Breast epithelium (tissue), 4 donors: ENCODE data around the gene HSFX2. TPM values are rescaled to one million over a fixed set of nuclear protein-coding genes. Genes with fewer than 3 reads are reported as not detected.
"Not testable (repeated sequence)": the region's sequence is repeated elsewhere in the genome, so short reads cannot be mapped to it uniquely, and the experiment has no call there.

Experiments
- DNase-seq, 2 donors: peaks; one replicate each; pipeline ENCODE4 v3.0.0-alpha.2; 2019; ENCODE audit warnings: low spot score in 2 of 2
- H3K27ac ChIP-seq, 2 donors: fragments of 200-600 bp; sonication (generic) in 1 of 2; one replicate each; pipeline ENCODE4 v1.5.1; 2016 to 2019; ENCODE audit warnings: mild to moderate bottlenecking in 1 of 2
- H3K27me3 ChIP-seq, 2 donors: fragments of 200-600 bp; sonication (generic) in 1 of 2; one replicate each; pipeline versions ENCODE4 v1.5.1 to v1.6.0; 2017 to 2019; ENCODE audit warnings: control low read depth in 1 of 2, mild to moderate bottlenecking in 1 of 2
- H3K36me3 ChIP-seq: fragments of 200-600 bp; one replicate; pipeline ENCODE4 v1.5.1; 2019
- H3K4me1 ChIP-seq, 2 donors: fragments of 200-600 bp; sonication (generic); one replicate each; pipeline ENCODE4 v1.5.1; 2016 to 2019; ENCODE audit warnings: control low read depth in 1 of 2
- H3K4me3 ChIP-seq, 3 donors: fragments of 200-600 bp; sonication (generic); 1 replicate in 2 of 3; 2 replicates in 1 of 3; pipeline ENCODE4 v1.5.1; 2016 to 2019; ENCODE audit warnings: mild to moderate bottlenecking in 3 of 3, moderate library complexity in 2 of 3
- H3K9me3 ChIP-seq, 2 donors: fragments of 200-600 bp; sonication (generic) in 1 of 2; one replicate each; pipeline ENCODE4 v1.5.1; 2016 to 2019; ENCODE audit warnings: control low read depth in 1 of 2
- CTCF ChIP-seq, 3 donors: fragments of 450-650 bp; IDR thresholded peaks; one replicate each; pipeline ENCODE4 v1.5.1; 2016 to 2017; ENCODE audit warnings: antibody characterized with exemption in 3 of 3, mild to moderate bottlenecking in 3 of 3, moderate library complexity in 3 of 3
- POLR2A ChIP-seq: fragments of 450-650 bp; IDR thresholded peaks from one replicate; pipeline ENCODE4 v1.6.1; 2016; ENCODE audit warnings: antibody characterized with exemption, mild to moderate bottlenecking, moderate library complexity
- POLR2AphosphoS5 ChIP-seq, 3 donors: sonication (generic); formaldehyde crosslinking; IDR thresholded peaks; one replicate each; pipeline ENCODE4 v1.6.1; 2017; ENCODE audit warnings: antibody characterized with exemption in 3 of 3
- intact Hi-C: fragments of 100-400 bp; cut with DNase I; formaldehyde crosslinking; loops from one replicate; pipeline ENCODE4 v1.15.1; 2023; ENCODE audit warnings: low total_unique reads
- total RNA-seq, 3 donors: library from RNA; depleted of rRNA; stranded (reverse); fragments of >200 nt; gene quantifications; one replicate each; pipeline ENCODE4 v1.1.0, GENCODE V29; 2016

Gene HSFX2
- under 1 TPM in 1 of 3 donors, not detected in 2; 0.98 TPM for total RNA-seq

- H3K9me3 ChIP-seq, DNase-seq, intact Hi-C loops, H3K36me3 ChIP-seq, H3K4me1 ChIP-seq, H3K27me3 ChIP-seq, H3K27ac ChIP-seq, H3K4me3 ChIP-seq: not testable (repeated sequence)
These were observed at the start of gene HSFX2 for GRCh38 chrX:149595214-149595613. HSFX2 (minus strand) TSS chrX:149595314; CDS start chrX:149594700, 614 bp downstream.

GRCh38 chrX:149643496-149643895 lies 48.4 kb upstream of the HSFX2 start:
- DNase-seq: no peak
- H3K9me3 ChIP-seq: no peaks in the 10 kb centered on the region
- H3K27ac ChIP-seq: no peak overlapping the region
- intact Hi-C loops: no loop called here
- H3K27me3 ChIP-seq: peaks cover 0 to 16% of the 10 kb centered on the region in 2 donors
- no peak overlapping the region for H3K4me3 ChIP-seq
- no peaks in the 10 kb centered on the region for H3K4me1 ChIP-seq
- TF ChIP-seq POLR2AphosphoS5 (IDR thresholded peaks at IDR 0.05): no peak
- TF ChIP-seq CTCF (IDR thresholded peaks at IDR 0.05): no peak
- no peak for TF ChIP-seq POLR2A
- no peaks in the 10 kb centered on the region for H3K36me3 ChIP-seq

DNA sequence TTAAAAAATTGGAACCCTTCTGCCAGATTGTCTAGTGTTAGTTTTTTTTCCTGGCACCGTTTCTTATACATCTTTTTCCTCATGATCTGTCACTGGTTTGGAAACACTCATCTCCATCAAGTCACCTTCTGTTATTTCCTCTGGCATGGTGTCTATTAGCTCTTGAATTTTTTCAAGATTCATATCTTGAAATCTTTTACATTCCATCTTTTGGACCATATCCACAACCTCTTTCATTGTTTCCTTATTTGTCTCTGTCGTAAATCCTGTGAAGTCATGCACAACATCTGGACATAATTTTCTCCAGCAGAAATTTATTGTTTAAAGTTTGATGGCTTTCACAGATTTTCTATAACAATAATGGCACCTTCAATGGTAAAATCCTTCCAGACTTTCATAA lies 46.7 kb upstream of the HSFX2 start:
- Histone ChIP-seq H3K9me3 (peaks cover 0 to 1% of the 10 kb centered on the region in 2 donors), H3K4me1 (no peaks in the 10 kb centered on the region), H3K36me3 (no peaks in the 10 kb centered on the region), H3K4me3 (no peak overlapping the region), H3K27ac (no peak overlapping the region), H3K27me3 (peaks cover 0 to 15% of the 10 kb centered on the region in 2 donors)
- no peak for DNase-seq
- intact Hi-C loops: no loop called here
- TF ChIP-seq CTCF (IDR thresholded peaks at IDR 0.05) (no peak), POLR2A (no peak), POLR2AphosphoS5 (IDR thresholded peaks at IDR 0.05) (no peak)

DNA sequence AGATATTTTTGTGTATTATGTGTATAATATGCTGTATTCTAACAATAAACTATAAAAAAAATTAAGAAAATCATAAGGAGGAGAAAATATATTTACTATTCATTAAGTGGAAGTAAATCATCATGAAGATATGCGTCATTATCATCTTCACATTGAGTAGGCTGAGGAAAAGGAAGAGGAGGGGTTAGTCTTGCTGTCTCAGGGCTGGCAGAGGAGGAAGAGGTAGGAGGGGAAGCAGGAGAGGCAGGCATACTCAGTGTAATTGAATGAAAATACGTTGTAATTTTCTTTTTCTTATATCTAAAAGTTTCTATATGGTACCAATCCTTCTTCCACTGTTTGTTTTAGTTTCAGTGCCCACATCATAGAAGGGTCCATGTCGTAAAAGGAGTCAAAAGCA lies 46.3 kb upstream of the HSFX2 start:
- intact Hi-C loops: no loop called here
- TF ChIP-seq CTCF (IDR thresholded peaks at IDR 0.05) (no peak), POLR2A (no peak), POLR2AphosphoS5 (IDR thresholded peaks at IDR 0.05) (no peak)
- H3K36me3 ChIP-seq: no peaks in the 10 kb centered on the region

GRCh38 chrX:149639568-149639967 lies 44.5 kb upstream of the HSFX2 start:
- Histone ChIP-seq H3K27ac (no peak overlapping the region), H3K9me3 (peaks cover 0 to 7% of the 10 kb centered on the region in 2 donors), H3K27me3 (peaks cover 0 to 25% of the 10 kb centered on the region in 2 donors), H3K36me3 (no peaks in the 10 kb centered on the region), H3K4me1 (no peaks in the 10 kb centered on the region), H3K4me3 (no peak overlapping the region)
- intact Hi-C loops: no loop called here
- no peak for DNase-seq
- no peak for TF ChIP-seq POLR2AphosphoS5 (IDR thresholded peaks at IDR 0.05)
- no peak for TF ChIP-seq CTCF (IDR thresholded peaks at IDR 0.05)
- TF ChIP-seq POLR2A: no peak

More for the DNA sequence above, 46.3 kb upstream of the HSFX2 start:
- H3K27ac ChIP-seq: no peak overlapping the region
- DNase-seq: no peak
- H3K4me3 ChIP-seq: no peak overlapping the region
- peaks cover 0 to 17% of the 10 kb centered on the region in 2 donors for H3K27me3 ChIP-seq
- no peaks in the 10 kb centered on the region for H3K4me1 ChIP-seq
- peaks cover 0 to 5% of the 10 kb centered on the region in 2 donors for H3K9me3 ChIP-seq

DNA sequence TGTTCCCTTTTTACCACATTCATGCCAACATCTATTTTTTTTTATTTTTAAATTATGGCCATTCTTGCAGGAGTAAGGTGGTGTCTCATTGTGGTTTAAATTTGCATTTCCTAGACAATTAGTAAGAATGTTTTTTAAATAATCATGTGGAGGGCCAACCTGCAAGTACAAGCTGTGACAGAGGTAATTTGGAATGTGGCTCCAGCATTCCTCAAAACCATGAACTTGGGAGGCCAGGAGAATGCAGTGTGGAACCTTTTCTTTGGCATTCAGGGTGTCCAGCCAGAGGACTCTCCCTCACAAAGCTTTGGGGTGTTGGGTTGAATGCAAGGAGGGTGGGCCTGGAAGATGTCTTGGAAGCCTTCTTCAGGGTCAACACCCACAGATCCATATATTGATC lies 43.7 kb upstream of the HSFX2 start:
- no peak for DNase-seq
- Histone ChIP-seq H3K27me3 (peaks cover 0 to 24% of the 10 kb centered on the region in 2 donors), H3K9me3 (peaks cover 0 to 7% of the 10 kb centered on the region in 2 donors), H3K4me3 (no peak overlapping the region), H3K27ac (no peak overlapping the region), H3K4me1 (no peaks in the 10 kb centered on the region), H3K36me3 (no peaks in the 10 kb centered on the region)
- intact Hi-C loops: no loop called here
- TF ChIP-seq POLR2AphosphoS5 (IDR thresholded peaks at IDR 0.05) (no peak), POLR2A (no peak), CTCF (IDR thresholded peaks at IDR 0.05) (no peak)
